Adrenal gland (tissue), 12 donors: Measurements from ENCODE around the gene CCNO. TPM values are rescaled to one million over a fixed set of nuclear protein-coding genes. Genes with fewer than 3 reads are reported as not detected.

Experiments used
- DNase-seq, 7 donors: peaks; one replicate each; pipeline ENCODE4 v3.0.0-alpha.2; 2019 to 2020
- H3K27ac ChIP-seq, 5 donors: fragments of 200-600 bp; sonication (generic) in 4 of 5; 1 replicate in 3 of 5; 2 replicates in 2 of 5; pipeline versions ENCODE4 v1.5.1 to v1.8.0; 2016 to 2020; ENCODE audit warnings: mild to moderate bottlenecking in 1 of 5
- H3K27me3 ChIP-seq: fragments of 200-600 bp; 2 replicates; pipeline ENCODE4 v1.8.0; 2021
- H3K36me3 ChIP-seq, 2 donors: fragments of 200-600 bp; replicated peaks in 1 of 2; 1 replicate in 1 of 2; 2 replicates in 1 of 2; pipeline versions ENCODE4 v1.5.1 to v1.8.0; 2018 to 2022
- H3K4me1 ChIP-seq, 2 donors: fragments of 200-600 bp; replicated peaks in 1 of 2; 1 replicate in 1 of 2; 2 replicates in 1 of 2; pipeline versions ENCODE4 v1.5.1 to v1.8.0; 2018 to 2021
- H3K4me3 ChIP-seq, 4 donors: fragments of 200-600 bp; sonication (generic) in 3 of 4; one replicate each; pipeline ENCODE4 v1.5.1; 2016 to 2018
- H3K9me3 ChIP-seq, 3 donors: fragments of 200-600 bp; sonication (generic) in 1 of 3; replicated peaks in 1 of 3; 1 replicate in 2 of 3; 2 replicates in 1 of 3; pipeline versions ENCODE4 v1.5.1 to v1.8.0; 2016 to 2021
- POLR2A ChIP-seq, 2 donors: fragments of 450-650 bp; IDR thresholded peaks; one replicate each; pipeline ENCODE4 v1.6.1; 2017; ENCODE audit warnings: antibody characterized with exemption in 2 of 2, mild to moderate bottlenecking in 2 of 2, moderate library complexity in 1 of 2
- WGBS, 4 donors: extraction: QIAGEN DNeasy Blood & Tissue Kit in 2 of 4; methylation state at CpG; one replicate each; pipeline versions ENCODE4 v1.1.5 to v1.1.7; 2013 to 2017; 5-methylcytosine and 5-hydroxymethylcytosine counted together
- intact Hi-C, 2 donors: fragments of 100-400 bp; cut with DNase I; formaldehyde crosslinking; loops; one replicate each; pipeline versions ENCODE4 v1.14.1 to v1.15.0; 2022 to 2023
- polyA plus RNA-seq, 3 donors: library from polyadenylated mRNA; stranded (reverse); fragments of 200-250 nt in 2 of 3; fragments of 350-450 nt in 1 of 3; fragmentation: Illumina TruSeq in 1 of 3; extraction: RNeasy Lipid Tissue Mini Kit (QIAGEN cat#74804) in 1 of 3; gene quantifications; one replicate each; pipeline ENCODE4 v1.2.3, GENCODE V29; 2013 to 2014
- total RNA-seq, 9 donors: library from RNA; depleted of rRNA in 4 of 9; stranded (reverse); fragments of >200 nt in 4 of 9; fragments of 120-200 nt in 1 of 9; fragmentation: NEBNext Ultra II Directional in 1 of 9; extraction: Animal tissue kit (Norgen Biotek cat#: 25700) in 1 of 9; gene quantifications; one replicate each; pipeline versions ENCODE4 v1.1.0 to v1.2.4, GENCODE V29; 2013 to 2023
- TF ChIP-seq, protein P1 (sequence below), 6 experiments: fragments of 450-650 bp in 4 of 6; fragments of 200-600 bp in 2 of 6; sonication (generic) in 1 of 6; IDR thresholded peaks; 1 replicate in 5 of 6; 2 replicates in 1 of 6; pipeline versions ENCODE4 v1.5.1 to v1.8.0; 2016 to 2021; ENCODE audit warnings: antibody characterized with exemption in 6 of 6, mild to moderate bottlenecking in 2 of 6, moderate library complexity in 1 of 6
- donor health status: healthy with polysubstance abuse.
- donor health status: Bipolar disorder and iron deficiency.
- donor health status: DM: yes; HTN: yes; CAD: no.
- donor health status: DM: no; HTN: no; CAD: no.
- donor health status: DM: no; HTN: no; CAD: no.
- donor health status: DM: yes; HTN: yes; CAD: no.

CCNO gene
- total and polyA plus RNA-seq, 12 donors, result 0.06 to 1.1 (median 0.80) TPM; not detected in 3

DNA sequence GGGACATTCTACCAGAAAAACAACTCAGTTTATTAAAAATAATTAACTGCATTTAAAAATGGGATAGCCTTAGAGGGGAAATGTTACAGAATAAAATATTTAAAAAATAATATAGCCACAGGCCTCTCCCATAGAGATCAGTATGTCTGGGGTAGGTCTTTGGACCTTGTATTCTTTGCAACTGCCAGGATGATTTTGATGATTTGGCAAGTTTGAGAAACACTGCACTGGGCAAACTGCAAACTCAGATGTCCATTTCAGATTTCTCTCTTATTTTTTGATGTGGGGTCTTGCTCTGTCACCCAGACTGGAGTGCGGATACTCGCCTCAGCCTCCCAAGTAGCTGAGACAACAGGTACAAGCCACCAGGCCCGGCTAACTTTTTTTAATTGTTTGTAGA is 24.9 kb upstream of the CCNO start:
- intact Hi-C loops, result no loop called here
- Histone ChIP-seq H3K4me3 (no peak overlapping the region), H3K36me3 (peaks cover 0 to 60% of the 10 kb centered on the region in 2 donors), H3K27ac (no peak overlapping the region), H3K4me1 (no peaks in the 10 kb centered on the region), H3K27me3 (no peaks in the 10 kb centered on the region), H3K9me3 (peaks cover 0 to 6% (median 0%) of the 10 kb centered on the region in 3 donors)
- DNase-seq, result no peak
- WGBS, 4 donors, result 92 to 96% (median 94%) methylated on average over 3 of the region's 3 CpGs
- TF ChIP-seq, protein P1, sequence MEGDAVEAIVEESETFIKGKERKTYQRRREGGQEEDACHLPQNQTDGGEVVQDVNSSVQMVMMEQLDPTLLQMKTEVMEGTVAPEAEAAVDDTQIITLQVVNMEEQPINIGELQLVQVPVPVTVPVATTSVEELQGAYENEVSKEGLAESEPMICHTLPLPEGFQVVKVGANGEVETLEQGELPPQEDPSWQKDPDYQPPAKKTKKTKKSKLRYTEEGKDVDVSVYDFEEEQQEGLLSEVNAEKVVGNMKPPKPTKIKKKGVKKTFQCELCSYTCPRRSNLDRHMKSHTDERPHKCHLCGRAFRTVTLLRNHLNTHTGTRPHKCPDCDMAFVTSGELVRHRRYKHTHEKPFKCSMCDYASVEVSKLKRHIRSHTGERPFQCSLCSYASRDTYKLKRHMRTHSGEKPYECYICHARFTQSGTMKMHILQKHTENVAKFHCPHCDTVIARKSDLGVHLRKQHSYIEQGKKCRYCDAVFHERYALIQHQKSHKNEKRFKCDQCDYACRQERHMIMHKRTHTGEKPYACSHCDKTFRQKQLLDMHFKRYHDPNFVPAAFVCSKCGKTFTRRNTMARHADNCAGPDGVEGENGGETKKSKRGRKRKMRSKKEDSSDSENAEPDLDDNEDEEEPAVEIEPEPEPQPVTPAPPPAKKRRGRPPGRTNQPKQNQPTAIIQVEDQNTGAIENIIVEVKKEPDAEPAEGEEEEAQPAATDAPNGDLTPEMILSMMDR (IDR thresholded peaks at IDR 0.05), result no peak
- no peak for TF ChIP-seq POLR2A (IDR thresholded peaks at IDR 0.05)

DNA sequence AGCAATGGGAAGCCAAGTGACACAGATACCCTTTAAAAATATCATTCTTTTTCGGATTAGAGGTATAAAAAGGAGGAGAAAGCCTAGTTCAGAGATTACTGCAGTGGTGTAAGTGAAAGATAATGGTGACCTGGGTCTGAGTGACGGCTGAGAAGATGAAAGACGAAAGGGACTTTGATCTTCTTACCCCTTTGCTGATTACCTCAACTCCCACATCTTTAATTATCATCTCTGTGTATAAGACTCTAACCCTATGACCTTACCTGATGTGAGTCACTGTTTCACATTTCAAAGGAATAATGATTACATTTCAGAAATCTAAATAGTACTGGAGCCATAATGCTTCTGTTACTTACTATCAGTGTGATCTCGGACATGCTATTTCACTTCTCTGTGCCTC is 21.4 kb upstream of the CCNO start:
- H3K4me1 ChIP-seq, result no peaks in the 10 kb centered on the region
- H3K27ac ChIP-seq, result no peak overlapping the region
- H3K36me3 ChIP-seq, result peaks cover 0 to 34% of the 10 kb centered on the region in 2 donors
- no peak overlapping the region for H3K4me3 ChIP-seq
- no peaks in the 10 kb centered on the region for H3K9me3 ChIP-seq
- TF ChIP-seq POLR2A (IDR thresholded peaks at IDR 0.05), result no peak
- TF ChIP-seq, protein P1 (IDR thresholded peaks at IDR 0.05), result no peak
- no peak for DNase-seq
- intact Hi-C loops, result no loop called here
- 94 to 97% (median 95%) methylated on average over 4 of the region's 4 CpGs for WGBS, 4 donors
- no peaks in the 10 kb centered on the region for H3K27me3 ChIP-seq

DNA sequence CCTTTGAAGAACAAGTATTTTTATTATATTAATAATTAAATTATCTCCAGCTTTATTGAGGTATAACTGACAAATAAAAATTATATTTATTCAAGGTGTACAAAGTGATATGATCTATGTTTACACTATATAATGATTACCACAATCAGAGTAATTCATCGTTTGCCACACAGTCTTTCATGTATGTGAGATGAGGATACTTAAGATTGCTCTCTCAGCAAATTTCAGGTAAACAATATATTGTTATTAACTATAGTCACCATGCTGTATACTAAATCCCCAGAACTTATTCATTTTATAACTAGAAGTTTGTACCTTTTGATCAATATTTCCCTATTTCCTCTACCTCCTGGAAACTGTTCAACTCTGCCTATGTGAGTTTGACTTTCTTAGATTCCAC is 16.7 kb upstream of the CCNO start:
- WGBS, 4 donors, result 79 to 92% (median 87%) methylated on average over 1 of the region's 1 CpG
- no peaks in the 10 kb centered on the region for H3K4me1 ChIP-seq
- no peaks in the 10 kb centered on the region for H3K9me3 ChIP-seq
- H3K27ac ChIP-seq, result no peak overlapping the region
- DNase-seq, result no peak
- H3K4me3 ChIP-seq, result no peak overlapping the region
- intact Hi-C loops, result no loop called here
- TF ChIP-seq, protein P1 (IDR thresholded peaks at IDR 0.05), result no peak
- no peak for TF ChIP-seq POLR2A (IDR thresholded peaks at IDR 0.05)
- H3K36me3 ChIP-seq, result peaks cover 0 to 4% of the 10 kb centered on the region in 2 donors
- H3K27me3 ChIP-seq, result no peaks in the 10 kb centered on the region

DNA sequence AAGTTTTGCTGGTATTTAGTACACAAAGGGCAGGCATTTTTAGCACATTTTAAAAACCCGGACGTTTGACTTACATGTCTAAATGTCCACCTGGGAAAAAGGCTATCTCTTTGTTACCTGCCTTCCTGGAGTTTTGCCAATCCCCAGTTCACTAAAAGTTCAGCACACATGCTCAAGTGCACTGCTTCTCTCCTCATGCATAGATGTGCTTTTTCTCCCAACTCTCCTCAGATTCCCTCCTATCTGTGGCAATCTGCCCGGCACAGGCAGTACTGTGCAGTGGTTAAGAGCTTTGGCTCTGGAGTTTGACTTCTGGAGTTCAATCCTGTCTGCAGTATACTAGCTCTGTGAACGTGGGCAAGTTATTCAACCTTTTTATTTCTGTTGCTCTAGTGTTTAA is 8.3 kb upstream of the CCNO start:
- DNase-seq, result no peak
- Histone ChIP-seq H3K36me3 (no peaks in the 10 kb centered on the region), H3K27me3 (no peaks in the 10 kb centered on the region), H3K9me3 (no peaks in the 10 kb centered on the region), H3K4me1 (no peaks in the 10 kb centered on the region), H3K4me3 (no peak overlapping the region), H3K27ac (no peak overlapping the region)
- TF ChIP-seq POLR2A (IDR thresholded peaks at IDR 0.05), result no peak
- TF ChIP-seq, protein P1 (IDR thresholded peaks at IDR 0.05), result no peak
- intact Hi-C loops, result no loop called here
- WGBS, 4 donors, result 69 to 79% (median 72%) methylated on average over 4 of the region's 4 CpGs
